Testis (tissue), 3 donors: ENCODE results near the gene MAN1C1. TPM values are rescaled to one million over a fixed set of nuclear protein-coding genes. Genes with fewer than 3 reads are reported as not detected.
A peak's percentile ranks its signal among the peaks of the same experiment; 100 is the strongest.

Experiments used
- DNase-seq: peaks from one replicate; pipeline ENCODE4 v3.0.0-alpha.2; 2019
- H3K27ac ChIP-seq, 2 donors: fragments of 200-600 bp; sonication (generic); one replicate each; pipeline ENCODE4 v1.5.1; 2019
- H3K27me3 ChIP-seq: fragments of 200-600 bp; sonication (generic); one replicate; pipeline ENCODE4 v1.5.1; 2019
- H3K36me3 ChIP-seq: fragments of 200-600 bp; sonication (generic); one replicate; pipeline ENCODE4 v1.5.1; 2017; ENCODE audit warnings: low read depth; ENCODE audit errors: missing control alignments
- H3K4me1 ChIP-seq: fragments of 200-600 bp; sonication (generic); one replicate; pipeline ENCODE4 v1.5.1; 2019
- H3K4me3 ChIP-seq, 2 donors: fragments of 200-600 bp; sonication (generic); one replicate each; pipeline ENCODE4 v1.5.1; 2017 to 2019
- H3K9me3 ChIP-seq: fragments of 200-600 bp; sonication (generic); one replicate; pipeline ENCODE4 v1.5.1; 2017
- CTCF ChIP-seq, 3 experiments: fragments of 450-650 bp in 2 of 3; fragments of 200-600 bp in 1 of 3; sonication (generic) in 1 of 3; IDR thresholded peaks; one replicate each; pipeline ENCODE4 v1.5.1; 2016 to 2019; ENCODE audit warnings: antibody characterized with exemption in 3 of 3, mild to moderate bottlenecking in 2 of 3, moderate library complexity in 1 of 3
- POLR2A ChIP-seq: fragments of 450-650 bp; IDR thresholded peaks from one replicate; pipeline ENCODE4 v1.6.1; 2017; ENCODE audit warnings: antibody characterized with exemption, mild to moderate bottlenecking, moderate library complexity
- WGBS, 2 donors: methylation state at CpG; one replicate each; pipeline ENCODE4 v1.1.5; 2018; 5-methylcytosine and 5-hydroxymethylcytosine counted together
- intact Hi-C: fragments of 100-400 bp; cut with DNase I; formaldehyde crosslinking; loops from one replicate; pipeline ENCODE4 v1.15.1; 2023; ENCODE audit warnings: low total_unique reads
- polyA plus RNA-seq: library from polyadenylated mRNA; stranded (reverse); fragments of 350-450 nt; fragmentation: Illumina TruSeq; extraction: RNeasy Lipid Tissue Mini Kit (QIAGEN cat#74804); gene quantifications from one replicate; pipeline ENCODE4 v1.2.3, GENCODE V29; 2014; ENCODE audit warnings: low read depth, low replicate concordance; ENCODE audit not compliant: insufficient read depth
- total RNA-seq, 2 donors: library from RNA; depleted of rRNA; stranded (reverse); fragments of >200 nt; gene quantifications; one replicate each; pipeline ENCODE4 v1.2.3, GENCODE V29; 2016

MAN1C1 gene
- total and polyA plus RNA-seq, 3 donors from 2014 or later, result 12.8 to 21.1 (median 14.8) TPM

GRCh38 chr1:25689686-25690381 is 73.2 kb downstream of the MAN1C1 start:
- Histone ChIP-seq H3K27ac (no peak overlapping the region), H3K36me3 (no peaks in the 10 kb centered on the region), H3K27me3 (no peaks in the 10 kb centered on the region), H3K4me1 (peaks cover 15% of the 10 kb centered on the region), H3K9me3 (no peaks in the 10 kb centered on the region), H3K4me3 (no peak overlapping the region)
- intact Hi-C loops, result no loop called here
- 88 to 90% methylated on average over 17 to 18 of the region's 18 CpGs for WGBS, 2 donors
- DNase-seq, result no peak
- no peak for TF ChIP-seq POLR2A
- TF ChIP-seq CTCF (IDR thresholded peaks at IDR 0.05), result no peak

GRCh38 chr1:25690396-25690956 is 73.9 kb downstream of the MAN1C1 start:
- Histone ChIP-seq H3K4me1 (peaks cover 19% of the 10 kb centered on the region), H3K27me3 (no peaks in the 10 kb centered on the region), H3K4me3 (no peak overlapping the region), H3K9me3 (no peaks in the 10 kb centered on the region), H3K36me3 (no peaks in the 10 kb centered on the region), H3K27ac (no peak overlapping the region)
- intact Hi-C loops, result no loop called here
- DNase-seq, result no peak
- TF ChIP-seq CTCF (IDR thresholded peaks at IDR 0.05), result no peak
- TF ChIP-seq POLR2A, result no peak
- 92 to 96% methylated on average over 13 of the region's 13 CpGs for WGBS, 2 donors

- Histone ChIP-seq H3K4me1 (peaks cover 25% of the 10 kb centered on the region), H3K27ac (no peak overlapping the region), H3K9me3 (no peaks in the 10 kb centered on the region), H3K36me3 (no peaks in the 10 kb centered on the region), H3K27me3 (no peaks in the 10 kb centered on the region), H3K4me3 (no peak overlapping the region)
- TF ChIP-seq POLR2A (no peak), CTCF (IDR thresholded peaks at IDR 0.05) (no peak)
- intact Hi-C loops, result no loop called here
- DNase-seq, result no peak
- WGBS, 2 donors, result 97 to 100% methylated on average over 7 of the region's 7 CpGs
Measured at GRCh38 chr1:25691211-25691610, 74.6 kb downstream of the MAN1C1 start.

GRCh38 chr1:25692560-25692959 is 76.0 kb downstream of the MAN1C1 start:
- Histone ChIP-seq H3K27ac (no peak overlapping the region), H3K27me3 (no peaks in the 10 kb centered on the region), H3K9me3 (no peaks in the 10 kb centered on the region), H3K4me1 (peaks cover 25% of the 10 kb centered on the region), H3K4me3 (no peak overlapping the region), H3K36me3 (no peaks in the 10 kb centered on the region)
- WGBS, 2 donors, result 77 to 83% methylated on average over 5 to 6 of the region's 6 CpGs
- intact Hi-C loops, result no loop called here
- DNase-seq, result no peak
- TF ChIP-seq CTCF (IDR thresholded peaks at IDR 0.05), result peak in 1 of 3 experiments; percentile 5
- TF ChIP-seq POLR2A, result no peak
